K562 (cell line): Measurements from ENCODE around the gene FRMD4A. TPM values are rescaled to one million over a fixed set of nuclear protein-coding genes. Genes with fewer than 3 reads are reported as not detected.

Experiments used
- ATAC-seq: fragments of 200-7000 bp; cut with Tn5 transposase; 3 replicates; pipeline ENCODE4 v1.9.1; 2020; ENCODE audit warnings: moderate library complexity
- BruUV-seq: library from RNA; stranded (reverse); fragments of 400-500 nt; replicated peaks from 2 replicates; lab custom pipeline; 2021; lab: Mats Ljungman, UMichigan
- CTCF ChIA-PET: fragments of 300-600 bp; formaldehyde crosslinking; extraction: SDS; loops from one replicate; lab custom pipeline; 2021; ENCODE audit warnings: low intra/inter-chr PET ratio; lab: Yijun Ruan, JAX
- POLR2A ChIA-PET: fragments of 300-600, 350-650 bp; sonication (Branson Sonifier 250); formaldehyde crosslinking; extraction: SDS; loops from one replicate; lab custom pipeline; 2021; ENCODE audit warnings: antibody characterized with exemption, inconsistent platforms; lab: Yijun Ruan, JAX
- DNase-seq, 4 experiments: peaks; one replicate each; pipeline versions ENCODE4 v3.0.0 to v3.0.0-alpha.2; 2011 to 2018; ENCODE audit warnings: low spot score in 3 of 4, mixed read lengths in 3 of 4; ENCODE audit errors: extremely low read depth in 1 of 4
- FAIRE-seq: peaks from 2 replicates; lab custom pipeline; 2011; peaks lifted over from hg19 to GRCh38; lab: Jason Lieb, UNC
- H2AFZ ChIP-seq: 2 replicates; pipeline ENCODE4 v1.6.0; 2011; ENCODE audit warnings: low read depth, low read length, control low read depth, inconsistent platforms
- H3K27ac ChIP-seq: fragments of 200-600 bp; 3 replicates; pipeline ENCODE4 v1.8.0; 2011; ENCODE audit warnings: low read depth, mild to moderate bottlenecking, control low read depth, inconsistent platforms, low read length, moderate library complexity, mixed read lengths; ENCODE audit errors: extremely low read depth
- H3K27me3 ChIP-seq, 2 experiments: fragments of 300-600 bp in 1 of 2; 2 replicates in 1 of 2; 3 replicates in 1 of 2; pipeline versions ENCODE4 v1.6.0 to v1.8.0; 2011; ENCODE audit warnings: inconsistent platforms in 2 of 2, low read length in 2 of 2, mild to moderate bottlenecking in 1 of 2, mixed read lengths in 1 of 2, moderate library complexity in 1 of 2; ENCODE audit not compliant: control insufficient read depth in 2 of 2, insufficient read depth in 2 of 2
- H3K36me3 ChIP-seq: fragments of 300-600 bp; 3 replicates; pipeline ENCODE4 v1.8.0; 2011; ENCODE audit warnings: mild to moderate bottlenecking, low read length, inconsistent platforms; ENCODE audit not compliant: control insufficient read depth, insufficient read depth
- H3K4me1 ChIP-seq, 2 experiments: fragments of 200-600 bp in 1 of 2; replicated peaks in 1 of 2; 2 replicates in 1 of 2; 3 replicates in 1 of 2; pipeline versions ENCODE4 v1.5.1 to v1.8.0; 2011; ENCODE audit warnings: inconsistent platforms in 2 of 2, low read length in 2 of 2, mild to moderate bottlenecking in 1 of 2, mixed read lengths in 1 of 2, moderate library complexity in 1 of 2; ENCODE audit not compliant: control insufficient read depth in 2 of 2, insufficient read depth in 2 of 2
- H3K4me2 ChIP-seq: 2 replicates; pipeline ENCODE4 v1.6.1; 2011; ENCODE audit warnings: low read length, control low read depth, inconsistent platforms, mixed read lengths; ENCODE audit not compliant: insufficient read depth
- H3K4me3 ChIP-seq: fragments of 200-600 bp; sonication (generic), shearing (Covaris generic); 2 replicates; pipeline ENCODE4 v1.5.1; 2016; ENCODE audit warnings: control low read depth, inconsistent platforms
- H3K79me2 ChIP-seq: fragments of 200-600 bp; 3 replicates; pipeline ENCODE4 v1.8.0; 2011; ENCODE audit warnings: low read length, inconsistent platforms; ENCODE audit not compliant: control insufficient read depth, insufficient read depth
- H3K9ac ChIP-seq, 2 experiments: 2 replicates each; pipeline versions ENCODE4 v1.6.0 to v1.6.1; 2011; ENCODE audit warnings: low read depth in 2 of 2, low read length in 2 of 2, control low read depth in 1 of 2, inconsistent platforms in 1 of 2, mild to moderate bottlenecking in 1 of 2, mixed read lengths in 1 of 2; ENCODE audit not compliant: insufficient read depth in 1 of 2
- H3K9me1 ChIP-seq: one replicate; pipeline ENCODE4 v1.6.0; 2011; ENCODE audit warnings: inconsistent platforms, mild to moderate bottlenecking, low read length, moderate library complexity; ENCODE audit not compliant: control insufficient read depth, insufficient read depth
- H3K9me3 ChIP-seq: replicated peaks from 2 replicates; pipeline ENCODE4 v1.5.1; 2011; ENCODE audit warnings: low read depth, low read length, inconsistent platforms; ENCODE audit not compliant: control insufficient read depth, insufficient read depth
- H4K20me1 ChIP-seq: replicated peaks from 2 replicates; pipeline ENCODE4 v1.6.1; 2011; ENCODE audit warnings: low read length, inconsistent platforms, mixed read lengths; ENCODE audit not compliant: control insufficient read depth, insufficient read depth
- CLOCK ChIP-seq: fragments of 250-450 bp; sonication (Bioruptor Pico); IDR thresholded peaks from 2 replicates; pipeline ENCODE4 v1.4.0; 2020; ENCODE audit warnings: mild to moderate bottlenecking, moderate library complexity, borderline replicate concordance
- E2F4 ChIP-seq: sonication (generic); formaldehyde crosslinking; IDR thresholded peaks from 2 replicates; pipeline ENCODE4 v1.8.0; 2022; ENCODE audit warnings: mild to moderate bottlenecking, low read depth, missing genetic modification reagents
- E2F6 ChIP-seq, 2 experiments: IDR thresholded peaks; 2 replicates each; pipeline ENCODE4 v1.6.1; 2011; ENCODE audit warnings: borderline replicate concordance in 1 of 2, control low read depth in 1 of 2, low read depth in 1 of 2, low read length in 1 of 2, mild to moderate bottlenecking in 1 of 2, mixed read lengths in 1 of 2, moderate library complexity in 1 of 2; ENCODE audit not compliant: insufficient read depth in 1 of 2, insufficient read length in 1 of 2, poor library complexity in 1 of 2, severe bottlenecking in 1 of 2; ENCODE audit errors: extremely low read depth in 1 of 2
- GTF2B ChIP-seq: IDR thresholded peaks from 2 replicates; pipeline ENCODE4 v1.6.1; 2011; ENCODE audit not compliant: insufficient read length; ENCODE audit errors: extremely low read depth
- HDAC3 ChIP-seq: fragments of 450-650 bp; IDR thresholded peaks from 2 replicates; pipeline ENCODE4 v1.6.1; 2018; ENCODE audit warnings: borderline replicate concordance, mild to moderate bottlenecking, moderate library complexity; ENCODE audit not compliant: partially characterized antibody
- IFI16 ChIP-seq: fragments of 250-450 bp; sonication (Bioruptor Pico); IDR thresholded peaks from 2 replicates; pipeline ENCODE4 v2.1.2; 2022; ENCODE audit warnings: mild to moderate bottlenecking, inconsistent platforms
- NFE2 ChIP-seq: IDR thresholded peaks from 2 replicates; pipeline ENCODE4 v1.6.1; 2014; ENCODE audit warnings: antibody characterized with exemption, low read depth
- POLR3G ChIP-seq: IDR thresholded peaks from 2 replicates; pipeline ENCODE4 v1.6.1; 2011; ENCODE audit not compliant: insufficient read length, insufficient replicate concordance; ENCODE audit errors: extremely low read depth
- SUPT5H ChIP-seq: fragments of 450-650 bp; IDR thresholded peaks from 2 replicates; pipeline ENCODE4 v1.6.1; 2016
- ZNF146 ChIP-seq: IDR thresholded peaks from one replicate; pipeline ENCODE4 v1.6.1; 2018; ENCODE audit warnings: missing compliant biosample characterization; ENCODE audit not compliant: unreplicated experiment
- ZNF175 ChIP-seq: fragments of 200-800 bp; sonication (Bioruptor generic); IDR thresholded peaks from 2 replicates; pipeline ENCODE4 v1.6.1; 2016; ENCODE audit warnings: low read depth, mild to moderate bottlenecking, missing genetic modification characterization, missing compliant biosample characterization
- ZNF263 ChIP-seq: sonication (generic); formaldehyde crosslinking; IDR thresholded peaks from 2 replicates; pipeline ENCODE4 v1.8.0; 2022; ENCODE audit warnings: mild to moderate bottlenecking, missing genetic modification reagents, borderline replicate concordance
- WGBS: fragments of 100-300 bp; shearing (Covaris generic); methylation state at CpG from one replicate; pipeline ENCODE4 v1.1.6; 2016; ENCODE audit warnings: low coverage, mixed read lengths; ENCODE audit not compliant: insufficient coverage; ENCODE audit errors: missing lambda C conversion rate; 5-methylcytosine and 5-hydroxymethylcytosine counted together
- in situ Hi-C: fragments of 300-500 bp; cut with MboI; formaldehyde crosslinking; loops from 4 replicates; pipeline ENCODE4 v1.15.0; 2018; ENCODE audit warnings: inconsistent platforms, mixed read lengths
- intact Hi-C: fragments of 100-400 bp; cut with micrococcal nuclease; formaldehyde crosslinking; loops from 2 replicates; pipeline ENCODE4 v1.14.2; 2022
- polyA plus RNA-seq, 8 experiments: library from polyadenylated mRNA; depleted of rRNA in 4 of 8; stranded (reverse) in 5 of 8; unstranded in 3 of 8; fragments of >200 nt; fragmentation: Nextera tagmentation in 2 of 8; fragmentation: Illumina TruSeq in 1 of 8; extraction: Ambion mirVana in 2 of 8; extraction: Trizol in 1 of 8; gene quantifications; 2 replicates each; pipeline versions ENCODE4 v1.2.1 to v1.2.3, GENCODE V29; 2011 to 2014; ENCODE audit warnings: inconsistent platforms in 1 of 8, missing spikeins in 1 of 8
- total RNA-seq, 7 experiments: library from RNA; depleted of rRNA in 6 of 7; stranded (reverse); fragments of >200 nt in 6 of 7; fragmentation: Illumina TruSeq in 2 of 7; extraction: Trizol in 2 of 7; gene quantifications; 2 replicates each; pipeline versions ENCODE4 v1.2.1 to v1.2.3, GENCODE V29; 2011 to 2021; ENCODE audit warnings: low replicate concordance in 1 of 7

The FRMD4A gene
- total and polyA plus RNA-seq, 9 of the 15 experiments (the other 6 are each of a cell fraction or from before 2014, with no cell fraction given): 0.80 to 5.2 (median 3.0) TPM

GRCh38 chr10:14060320-14061070, 270.2 kb downstream of the FRMD4A start:
- FAIRE-seq: no peak
- TF ChIP-seq SUPT5H (no peak), NFE2 (no peak), ZNF263 (no peak), IFI16 (CRISPR knock-in tag) (no peak), CLOCK (CRISPR knock-in tag) (no peak), HDAC3 (no peak), ZNF175 (no peak), POLR3G (no peak), E2F6 (IDR thresholded peaks at IDR 0.05; ENCODE audit: borderline replicate concordance in 1 of 2, extremely low read depth in 1 of 2, insufficient read depth in 1 of 2, insufficient read length in 1 of 2, low read depth in 1 of 2, low read length in 1 of 2, poor library complexity in 1 of 2, severe bottlenecking in 1 of 2) (no peak), GTF2B (no peak), E2F4 (no peak), ZNF146 (no peak)

More at GRCh38 chr10:14060320-14061070, 270.2 kb downstream of the FRMD4A start:
- Histone ChIP-seq H3K9me1 (no peaks in the 10 kb centered on the region), H4K20me1 (no peaks in the 10 kb centered on the region), H3K27ac (no peak overlapping the region), H3K79me2 (no peaks in the 10 kb centered on the region), H3K36me3 (no peaks in the 10 kb centered on the region), H3K9ac (no peak overlapping the region), H2AFZ (no peak overlapping the region), H3K4me1 (no peaks in the 10 kb centered on the region), H3K4me2 (no peak overlapping the region), H3K27me3 (peaks cover 12 to 14% of the 10 kb centered on the region in 2 experiments; a peak in 3 of 5 replicates), H3K9me3 (no peaks in the 10 kb centered on the region), H3K4me3 (no peak overlapping the region)
- ATAC-seq (no peak), DNase-seq (no peak)
- CTCF ChIA-PET: no interaction called here
- intact Hi-C loops: no loop called here
- WGBS: 0% methylated on average over 2 of the region's 2 CpGs
- no TSS peak for BruUV-seq
- POLR2A ChIA-PET: no interaction called here
- in situ Hi-C loops: no loop called here
